WI38 (cell line): ENCODE measurements around the gene PCP4.

ENCODE experiments used
- H3K4me3 ChIP-seq: 2 replicates; pipeline ENCODE4 v1.5.1; 2011; ENCODE audit warnings: low read depth, mild to moderate bottlenecking, control low read depth, low read length
- CTCF ChIP-seq: IDR thresholded peaks from 2 replicates; pipeline ENCODE4 v1.5.1; 2012; ENCODE audit warnings: low read depth, mild to moderate bottlenecking, control low read depth, low read length

PCP4 gene

GRCh38 chr21:39842741-39843459 is 24.3 kb upstream of the PCP4 start:
- H3K4me3 ChIP-seq: no peak overlapping the region
- no peak for TF ChIP-seq CTCF

DNA sequence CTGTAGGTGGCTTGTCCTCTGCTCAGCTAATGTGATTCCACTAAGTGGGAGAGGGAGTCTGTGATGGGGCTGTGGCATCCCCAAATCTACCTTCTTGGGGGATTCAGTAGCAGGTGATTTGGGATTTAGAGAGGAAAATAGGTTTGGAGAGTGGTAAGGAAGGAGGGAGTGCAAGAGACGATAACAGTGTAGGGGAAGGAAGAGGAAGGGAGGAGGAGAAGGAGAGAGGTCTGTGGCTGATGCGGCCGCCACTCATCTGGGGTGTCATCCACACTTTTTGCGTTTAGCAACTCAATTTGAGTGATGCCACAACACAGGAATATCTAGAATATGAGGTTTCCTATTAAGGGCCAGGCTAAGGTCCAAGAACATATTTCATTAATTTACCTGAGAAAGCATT is 23.8 kb upstream of the PCP4 start:
- TF ChIP-seq CTCF: no peak
- H3K4me3 ChIP-seq: no peak overlapping the region

DNA sequence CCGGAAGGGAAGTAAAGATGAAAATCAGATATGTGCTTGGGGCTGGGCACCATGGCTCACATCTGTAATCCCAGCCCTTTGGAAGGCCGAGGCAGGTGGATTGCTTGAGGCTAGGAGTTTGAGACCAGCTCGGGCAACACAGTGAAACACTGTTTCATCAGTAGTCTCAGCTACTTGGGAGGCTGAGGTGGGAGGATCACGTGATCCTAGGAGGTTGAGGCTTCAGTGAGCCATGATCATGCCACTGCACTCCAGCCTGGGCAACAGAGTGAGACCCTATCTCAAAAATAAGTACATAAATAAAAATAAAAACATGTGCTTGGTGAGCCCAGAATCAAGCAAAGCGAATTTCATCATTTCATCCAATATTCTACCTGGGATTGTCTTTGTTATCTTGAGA is 23.3 kb upstream of the PCP4 start:
- no peak for TF ChIP-seq CTCF
- H3K4me3 ChIP-seq: no peak overlapping the region

GRCh38 chr21:39845571-39846130 is 21.6 kb upstream of the PCP4 start:
- H3K4me3 ChIP-seq: no peak overlapping the region
- no peak for TF ChIP-seq CTCF

DNA sequence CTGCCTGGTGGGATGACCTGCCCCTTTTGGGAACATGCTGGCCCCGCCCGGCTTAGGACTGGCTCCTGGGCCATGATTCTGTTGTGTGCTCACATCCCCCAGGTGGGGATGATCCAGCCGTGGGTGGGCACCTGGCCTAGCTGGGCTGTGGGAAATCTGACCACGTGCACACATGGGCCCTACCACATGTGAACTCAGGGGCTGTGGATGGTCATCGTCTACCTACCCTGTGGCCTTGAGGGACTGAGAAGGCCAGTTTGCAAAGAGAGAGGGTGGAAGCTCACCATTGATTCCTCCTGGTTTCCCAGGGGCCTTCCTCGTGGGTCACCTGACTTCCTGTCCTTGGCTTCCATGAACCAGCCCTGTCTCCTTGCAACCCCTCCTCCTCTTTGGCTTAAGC is 19.4 kb upstream of the PCP4 start:
- no peak overlapping the region for H3K4me3 ChIP-seq
- no peak for TF ChIP-seq CTCF

DNA sequence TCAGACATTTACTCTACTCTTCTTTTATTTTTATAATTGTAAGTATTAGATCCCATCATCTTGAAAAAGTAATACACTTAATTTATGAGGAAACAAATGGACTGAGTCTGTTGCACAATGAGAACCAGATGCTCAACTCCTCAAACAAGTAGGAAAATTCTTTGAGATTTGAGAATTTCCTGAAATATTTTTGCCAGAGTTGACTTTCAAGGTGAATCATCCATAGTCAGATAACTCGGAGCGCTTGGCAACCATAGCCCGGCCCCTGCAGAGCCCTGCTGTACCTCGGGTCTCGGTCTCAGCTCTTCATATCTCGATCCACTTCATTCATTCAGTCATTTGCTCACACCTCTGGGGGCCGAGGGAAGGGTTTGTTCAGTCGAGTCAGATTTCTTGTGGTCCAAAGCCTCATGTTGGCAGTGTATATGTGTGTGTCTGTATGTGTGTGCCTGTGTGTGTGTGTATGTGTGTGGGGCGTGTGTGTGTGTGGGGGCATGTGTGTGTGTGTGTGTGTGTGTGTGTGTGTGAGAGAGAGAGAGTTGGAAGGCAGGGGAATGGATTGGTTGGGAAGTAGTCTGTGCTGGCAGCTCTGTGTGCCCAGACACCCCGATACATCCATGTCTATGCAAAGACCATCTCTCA is 18.1 kb upstream of the PCP4 start:
- no peak overlapping the region for H3K4me3 ChIP-seq
- no peak for TF ChIP-seq CTCF

DNA sequence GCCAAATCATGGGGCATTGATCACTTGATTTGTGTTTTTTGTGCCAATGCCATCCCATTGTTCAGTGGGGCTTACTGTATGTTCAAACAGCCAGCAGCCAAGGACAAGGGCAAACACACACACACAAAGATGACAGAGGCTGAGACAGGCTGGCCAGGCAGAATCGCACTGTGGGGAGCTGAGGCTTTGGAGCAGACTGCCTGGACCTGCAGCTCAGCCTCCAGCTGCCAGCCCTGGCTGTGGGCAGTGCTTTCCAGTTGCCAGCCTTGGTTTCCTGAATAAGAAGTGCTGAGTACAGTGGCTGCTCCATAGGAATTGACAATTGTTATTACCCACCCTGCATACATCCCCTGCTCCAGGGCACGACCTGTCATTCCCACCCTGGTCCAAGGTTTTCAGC is 16.9 kb upstream of the PCP4 start:
- TF ChIP-seq CTCF: no peak
- no peak overlapping the region for H3K4me3 ChIP-seq
